SU-DHL-6 (cell line): ENCODE results near the gene MYO18A.

Experiments used
- H2AFZ ChIP-seq: fragments of 200-600 bp; sonication (generic); 2 replicates; pipeline ENCODE4 v1.6.1; 2014; ENCODE audit warnings: low read depth, mild to moderate bottlenecking, moderate library complexity, mixed read lengths, antibody characterized with exemption, low read length; ENCODE audit not compliant: severe bottlenecking
- H3F3A ChIP-seq: fragments of 200-600 bp; shearing (Covaris generic); 2 replicates; pipeline ENCODE4 v1.6.0; 2016; ENCODE audit warnings: antibody characterized with exemption, mild to moderate bottlenecking; ENCODE audit not compliant: insufficient read depth
- H3K27ac ChIP-seq: fragments of 200-600 bp; sonication (generic); 2 replicates; pipeline ENCODE4 v1.5.1; 2016; ENCODE audit warnings: low read depth, mild to moderate bottlenecking, low read length, moderate library complexity, mixed read lengths
- H3K27me3 ChIP-seq: fragments of 200-600 bp; sonication (generic), shearing (Covaris generic); 2 replicates; pipeline ENCODE4 v1.6.0; 2014; ENCODE audit warnings: mild to moderate bottlenecking, low read length
- H3K36me3 ChIP-seq: fragments of 200-600 bp; sonication (generic); 2 replicates; pipeline ENCODE4 v1.6.1; 2014; ENCODE audit warnings: mild to moderate bottlenecking, low read length, mixed read lengths
- H3K4me2 ChIP-seq: fragments of 300-600, 200-600 bp; shearing (Covaris generic), sonication (generic); 2 replicates; pipeline ENCODE4 v1.6.0; 2014; ENCODE audit warnings: low read length, low read depth, mild to moderate bottlenecking; ENCODE audit not compliant: poor library complexity, severe bottlenecking
- H3K4me3 ChIP-seq: fragments of 200-600 bp; sonication (generic); 2 replicates; pipeline ENCODE4 v1.5.1; 2014; ENCODE audit warnings: antibody characterized with exemption, low read length, mild to moderate bottlenecking, mixed read lengths; ENCODE audit not compliant: insufficient read depth, poor library complexity, severe bottlenecking
- H3K79me2 ChIP-seq: fragments of 200-600 bp; sonication (generic); 2 replicates; pipeline ENCODE4 v1.6.1; 2014; ENCODE audit warnings: mild to moderate bottlenecking, low read length, moderate library complexity; ENCODE audit not compliant: insufficient read depth
- H3K9ac ChIP-seq: fragments of 200-600 bp; sonication (generic); 2 replicates; pipeline ENCODE4 v1.7.0; 2014; ENCODE audit warnings: mild to moderate bottlenecking, low read length
- H3K9me2 ChIP-seq: fragments of 200-600 bp; sonication (generic); replicated peaks from 2 replicates; pipeline ENCODE4 v1.6.1; 2014; ENCODE audit warnings: low read length; ENCODE audit not compliant: insufficient read depth
- H3K9me3 ChIP-seq: fragments of 200-600 bp; sonication (generic); 2 replicates; pipeline ENCODE4 v1.6.1; 2014; ENCODE audit warnings: low read length, mixed read lengths; ENCODE audit not compliant: insufficient read depth
- H4K20me1 ChIP-seq: fragments of 200-600 bp; sonication (generic); 2 replicates; pipeline ENCODE4 v1.6.1; 2014; ENCODE audit warnings: low read depth, mild to moderate bottlenecking, antibody characterized with exemption, low read length, moderate library complexity, mixed read lengths
- CTCF ChIP-seq: fragments of 200-600 bp; sonication (generic); IDR thresholded peaks from one replicate; pipeline ENCODE4 v1.5.1; 2017; ENCODE audit warnings: antibody characterized with exemption, mild to moderate bottlenecking, low read length, moderate library complexity; ENCODE audit not compliant: insufficient read depth, poor library complexity, severe bottlenecking
- EZH2phosphoT487 ChIP-seq: fragments of 200-600 bp; sonication (generic), shearing (Covaris generic); conservative IDR thresholded peaks from 2 replicates; pipeline ENCODE4 v1.6.1; 2018; ENCODE audit warnings: mild to moderate bottlenecking, antibody characterized with exemption, low read length, moderate library complexity, mixed read lengths

MYO18A gene

GRCh38 chr17:29093090-29093871 lies 86.9 kb downstream of the MYO18A start:
- Histone ChIP-seq H3K27me3 (no peaks in the 10 kb centered on the region), H3K4me3 (no peak overlapping the region), H3K79me2 (no peaks in the 10 kb centered on the region), H3K27ac (no peak overlapping the region), H3K4me2 (no peak overlapping the region), H3K9me3 (no peaks in the 10 kb centered on the region), H4K20me1 (no peaks in the 10 kb centered on the region), H3K9ac (no peak overlapping the region), H3K36me3 (no peaks in the 10 kb centered on the region), H2AFZ (no peak overlapping the region), H3F3A (no peaks in the 10 kb centered on the region), H3K9me2 (no peaks in the 10 kb centered on the region)
- TF ChIP-seq CTCF, result no peak
- TF ChIP-seq EZH2phosphoT487, result no peak

DNA sequence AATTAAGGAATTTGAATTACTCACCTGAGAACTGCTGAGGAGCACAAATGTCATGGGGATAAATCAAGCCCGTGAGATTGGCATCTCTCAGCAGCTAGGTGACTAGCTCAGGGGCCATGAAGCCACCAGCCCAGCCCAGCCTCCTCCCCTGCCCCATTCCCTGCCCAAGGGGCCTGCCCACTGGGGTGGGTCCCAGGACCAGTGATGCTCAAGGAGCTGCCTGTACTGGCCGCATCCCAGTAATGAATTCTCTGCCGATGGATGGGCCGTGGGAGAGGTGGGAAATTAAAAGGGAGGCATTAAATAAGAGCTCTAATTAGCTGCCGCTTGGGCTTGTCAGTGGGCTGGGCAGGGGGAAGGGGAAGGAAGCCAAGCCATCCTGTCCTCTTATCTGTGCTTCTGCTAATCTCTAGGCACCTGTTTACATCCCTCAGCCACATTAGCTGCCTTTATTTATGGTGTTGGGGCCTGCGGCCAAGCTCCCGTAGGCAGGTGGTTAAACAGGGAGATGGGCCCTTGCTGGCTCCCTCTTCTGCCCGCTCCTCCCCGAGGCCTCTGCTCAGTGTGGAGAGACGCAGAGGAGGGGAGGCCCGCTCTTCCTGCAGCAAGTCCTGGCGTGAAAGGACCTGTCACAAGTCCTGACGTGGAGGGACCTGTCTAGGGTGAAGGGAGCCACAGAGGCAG lies 88.5 kb downstream of the MYO18A start:
- Histone ChIP-seq H2AFZ (no peak overlapping the region), H3K4me3 (no peak overlapping the region), H3K79me2 (no peaks in the 10 kb centered on the region), H3K9me3 (no peaks in the 10 kb centered on the region), H3K27ac (no peak overlapping the region), H4K20me1 (no peaks in the 10 kb centered on the region), H3K9ac (no peak overlapping the region), H3K36me3 (no peaks in the 10 kb centered on the region), H3F3A (no peaks in the 10 kb centered on the region), H3K27me3 (no peaks in the 10 kb centered on the region), H3K9me2 (no peaks in the 10 kb centered on the region), H3K4me2 (no peak overlapping the region)
- TF ChIP-seq EZH2phosphoT487 (no peak), CTCF (no peak)

DNA sequence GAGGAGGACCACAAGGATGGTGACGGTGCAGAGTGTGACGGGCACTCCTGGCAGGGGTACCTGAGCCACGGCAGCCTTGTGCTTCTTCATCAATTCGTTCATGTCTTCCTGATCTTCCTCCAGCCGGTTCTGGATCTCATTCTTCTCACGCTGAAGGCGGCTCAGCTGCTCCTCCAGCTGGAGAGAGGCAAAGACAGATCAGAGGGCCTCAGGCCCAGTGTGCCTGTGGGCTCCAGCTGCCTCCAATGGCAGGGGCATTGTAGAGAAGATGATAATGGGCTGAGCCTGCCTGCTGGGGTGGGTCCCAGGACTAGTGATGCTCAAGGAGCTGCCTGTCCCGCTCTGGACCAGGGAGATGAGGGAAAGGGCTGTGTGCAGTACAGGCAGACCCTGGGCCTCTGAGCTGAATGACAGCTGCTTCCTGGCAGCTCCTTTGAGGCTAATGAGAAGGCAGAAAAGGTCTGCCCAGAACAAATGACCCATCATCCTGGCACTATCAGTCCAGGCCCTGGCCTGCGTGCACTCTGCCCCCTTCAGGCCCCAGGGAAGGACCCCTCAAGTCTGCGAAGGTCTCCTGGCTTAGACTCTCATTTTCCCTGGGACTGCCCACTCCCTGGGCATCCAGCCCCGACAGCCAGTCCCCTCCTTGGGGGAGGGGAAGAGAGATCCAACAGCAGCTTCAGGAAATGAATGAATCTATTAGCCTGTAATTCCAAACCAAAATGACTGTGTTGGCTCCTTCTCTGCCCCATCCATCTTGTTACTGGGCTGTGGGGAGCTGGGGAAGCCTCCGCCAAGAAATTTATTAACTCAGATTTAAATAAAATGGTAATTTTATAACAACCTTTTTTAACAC lies 89.2 kb downstream of the MYO18A start:
- Histone ChIP-seq H3K27me3 (no peaks in the 10 kb centered on the region), H3K36me3 (no peaks in the 10 kb centered on the region), H4K20me1 (no peaks in the 10 kb centered on the region)

More for the DNA sequence above, 89.2 kb downstream of the MYO18A start:
- H3K9ac ChIP-seq, result no peak overlapping the region
- no peak overlapping the region for H3K27ac ChIP-seq
- no peaks in the 10 kb centered on the region for H3K9me2 ChIP-seq
- no peaks in the 10 kb centered on the region for H3K79me2 ChIP-seq
- H3F3A ChIP-seq, result no peaks in the 10 kb centered on the region
- H3K4me2 ChIP-seq, result no peak overlapping the region
- H3K9me3 ChIP-seq, result no peaks in the 10 kb centered on the region
- no peak overlapping the region for H2AFZ ChIP-seq
- no peak overlapping the region for H3K4me3 ChIP-seq
- no peak for TF ChIP-seq CTCF
- no peak for TF ChIP-seq EZH2phosphoT487
